SK-N-SH treated with all-trans-retinoic acid at 6 μM for 48 hours (cell line): ENCODE results near the gene FBXL17.

Experiments
- ARNTL ChIP-seq: fragments of 450-650 bp; formaldehyde crosslinking; IDR thresholded peaks from 2 replicates; pipeline ENCODE4 v1.5.0; 2020; ENCODE audit warnings: low read depth, mild to moderate bottlenecking, moderate library complexity, borderline replicate concordance
- CSDC2 ChIP-seq: fragments of 250-450 bp; sonication (Bioruptor Pico); IDR thresholded peaks from 2 replicates; pipeline ENCODE4 v1.5.0; 2020; ENCODE audit warnings: mild to moderate bottlenecking, moderate library complexity
- ESRRG ChIP-seq: fragments of 250-450 bp; sonication (Bioruptor Pico); IDR thresholded peaks from 2 replicates; pipeline ENCODE4 v1.6.1; 2021; ENCODE audit warnings: mild to moderate bottlenecking
- ISL1 ChIP-seq: fragments of 250-450 bp; sonication (Bioruptor Pico); IDR thresholded peaks from 2 replicates; pipeline ENCODE4 v2.1.2; 2022; ENCODE audit warnings: mild to moderate bottlenecking, moderate library complexity
- OSR1 ChIP-seq: fragments of 250-450 bp; sonication (Bioruptor Pico); IDR thresholded peaks from 2 replicates; pipeline ENCODE4 v1.8.0; 2022; ENCODE audit warnings: moderate library complexity, mild to moderate bottlenecking, inconsistent platforms
- SNAI2 ChIP-seq: fragments of 250-450 bp; sonication (Bioruptor Pico); IDR thresholded peaks from 2 replicates; pipeline ENCODE4 v1.5.0; 2020; ENCODE audit warnings: mild to moderate bottlenecking, moderate library complexity
- TCF4 ChIP-seq: fragments of 250-450 bp; sonication (Bioruptor Pico); IDR thresholded peaks from 2 replicates; pipeline ENCODE4 v1.8.0; 2021; ENCODE audit warnings: mild to moderate bottlenecking, moderate library complexity, borderline replicate concordance
- TOX ChIP-seq: fragments of 250-450 bp; sonication (Bioruptor Pico); IDR thresholded peaks from 2 replicates; pipeline ENCODE4 v1.8.0; 2021; ENCODE audit warnings: mild to moderate bottlenecking, moderate library complexity, borderline replicate concordance
- ZFP3 ChIP-seq: fragments of 250-450 bp; sonication (Bioruptor Pico); IDR thresholded peaks from 2 replicates; pipeline ENCODE4 v1.5.0; 2020; ENCODE audit warnings: mild to moderate bottlenecking, moderate library complexity
- ZNF8 ChIP-seq: fragments of 450-650 bp; formaldehyde crosslinking; IDR thresholded peaks from 2 replicates; pipeline ENCODE4 v1.5.0; 2020; ENCODE audit warnings: mild to moderate bottlenecking, moderate library complexity
- TF ChIP-seq, protein P1 (sequence below): fragments of 250-450 bp; sonication (Bioruptor Pico); IDR thresholded peaks from 2 replicates; pipeline ENCODE4 v1.8.0; 2021; ENCODE audit warnings: low read depth, mild to moderate bottlenecking, moderate library complexity, borderline replicate concordance
- TF ChIP-seq, protein P2 (sequence below): fragments of 250-450 bp; sonication (Bioruptor Pico); IDR thresholded peaks from 2 replicates; pipeline ENCODE4 v1.8.0; 2020; ENCODE audit warnings: mild to moderate bottlenecking, moderate library complexity, borderline replicate concordance
- TF ChIP-seq, protein P3 (sequence below): fragments of 250-450 bp; sonication (Bioruptor Pico); IDR thresholded peaks from 2 replicates; pipeline ENCODE4 v1.5.1; 2021; ENCODE audit warnings: mild to moderate bottlenecking, moderate library complexity
- TF ChIP-seq, protein P4 (sequence below): fragments of 250-450 bp; sonication (Bioruptor Pico); IDR thresholded peaks from 2 replicates; pipeline ENCODE4 v1.5.1; 2020; ENCODE audit warnings: low read depth, mild to moderate bottlenecking, moderate library complexity

DNA sequence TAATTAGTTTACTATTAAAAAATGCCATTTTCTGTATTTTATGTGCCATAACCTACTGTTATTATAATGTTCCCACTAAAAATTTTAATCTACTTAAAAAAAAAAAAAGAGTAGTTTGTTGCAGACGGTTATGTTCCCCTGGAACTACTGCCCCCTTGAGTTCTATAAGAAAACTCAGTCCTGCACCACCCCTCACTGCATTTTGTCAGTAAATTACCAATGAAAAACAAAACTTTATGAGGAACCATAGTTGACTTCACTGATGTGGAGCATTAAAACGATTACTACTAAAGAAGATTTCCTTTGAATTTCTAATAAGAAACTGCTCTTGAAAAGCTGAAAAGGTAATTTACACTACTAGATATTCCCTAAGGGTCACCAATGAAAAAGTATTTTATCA lies 288.7 kb downstream of the FBXL17 start:
- TF ChIP-seq ISL1: no peak
- TF ChIP-seq TOX (CRISPR knock-in tag): no peak
- TF ChIP-seq, protein P1, sequence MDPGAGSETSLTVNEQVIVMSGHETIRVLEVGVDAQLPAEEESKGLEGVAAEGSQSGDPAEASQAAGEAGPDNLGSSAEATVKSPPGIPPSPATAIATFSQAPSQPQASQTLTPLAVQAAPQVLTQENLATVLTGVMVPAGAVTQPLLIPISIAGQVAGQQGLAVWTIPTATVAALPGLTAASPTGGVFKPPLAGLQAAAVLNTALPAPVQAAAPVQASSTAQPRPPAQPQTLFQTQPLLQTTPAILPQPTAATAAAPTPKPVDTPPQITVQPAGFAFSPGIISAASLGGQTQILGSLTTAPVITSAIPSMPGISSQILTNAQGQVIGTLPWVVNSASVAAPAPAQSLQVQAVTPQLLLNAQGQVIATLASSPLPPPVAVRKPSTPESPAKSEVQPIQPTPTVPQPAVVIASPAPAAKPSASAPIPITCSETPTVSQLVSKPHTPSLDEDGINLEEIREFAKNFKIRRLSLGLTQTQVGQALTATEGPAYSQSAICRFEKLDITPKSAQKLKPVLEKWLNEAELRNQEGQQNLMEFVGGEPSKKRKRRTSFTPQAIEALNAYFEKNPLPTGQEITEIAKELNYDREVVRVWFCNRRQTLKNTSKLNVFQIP (CRISPR knock-in tag): no peak
- TF ChIP-seq TCF4: no peak
- TF ChIP-seq, protein P2, sequence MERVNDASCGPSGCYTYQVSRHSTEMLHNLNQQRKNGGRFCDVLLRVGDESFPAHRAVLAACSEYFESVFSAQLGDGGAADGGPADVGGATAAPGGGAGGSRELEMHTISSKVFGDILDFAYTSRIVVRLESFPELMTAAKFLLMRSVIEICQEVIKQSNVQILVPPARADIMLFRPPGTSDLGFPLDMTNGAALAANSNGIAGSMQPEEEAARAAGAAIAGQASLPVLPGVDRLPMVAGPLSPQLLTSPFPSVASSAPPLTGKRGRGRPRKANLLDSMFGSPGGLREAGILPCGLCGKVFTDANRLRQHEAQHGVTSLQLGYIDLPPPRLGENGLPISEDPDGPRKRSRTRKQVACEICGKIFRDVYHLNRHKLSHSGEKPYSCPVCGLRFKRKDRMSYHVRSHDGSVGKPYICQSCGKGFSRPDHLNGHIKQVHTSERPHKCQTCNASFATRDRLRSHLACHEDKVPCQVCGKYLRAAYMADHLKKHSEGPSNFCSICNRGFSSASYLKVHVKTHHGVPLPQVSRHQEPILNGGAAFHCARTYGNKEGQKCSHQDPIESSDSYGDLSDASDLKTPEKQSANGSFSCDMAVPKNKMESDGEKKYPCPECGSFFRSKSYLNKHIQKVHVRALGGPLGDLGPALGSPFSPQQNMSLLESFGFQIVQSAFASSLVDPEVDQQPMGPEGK (CRISPR knock-in tag): no peak
- no peak for TF ChIP-seq SNAI2 (CRISPR knock-in tag)
- no peak for TF ChIP-seq OSR1
- no peak for TF ChIP-seq ZFP3 (CRISPR knock-in tag)
- TF ChIP-seq, protein P3, sequence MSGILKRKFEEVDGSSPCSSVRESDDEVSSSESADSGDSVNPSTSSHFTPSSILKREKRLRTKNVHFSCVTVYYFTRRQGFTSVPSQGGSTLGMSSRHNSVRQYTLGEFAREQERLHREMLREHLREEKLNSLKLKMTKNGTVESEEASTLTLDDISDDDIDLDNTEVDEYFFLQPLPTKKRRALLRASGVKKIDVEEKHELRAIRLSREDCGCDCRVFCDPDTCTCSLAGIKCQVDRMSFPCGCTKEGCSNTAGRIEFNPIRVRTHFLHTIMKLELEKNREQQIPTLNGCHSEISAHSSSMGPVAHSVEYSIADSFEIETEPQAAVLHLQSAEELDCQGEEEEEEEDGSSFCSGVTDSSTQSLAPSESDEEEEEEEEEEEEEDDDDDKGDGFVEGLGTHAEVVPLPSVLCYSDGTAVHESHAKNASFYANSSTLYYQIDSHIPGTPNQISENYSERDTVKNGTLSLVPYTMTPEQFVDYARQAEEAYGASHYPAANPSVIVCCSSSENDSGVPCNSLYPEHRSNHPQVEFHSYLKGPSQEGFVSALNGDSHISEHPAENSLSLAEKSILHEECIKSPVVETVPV: no peak
- TF ChIP-seq ZNF8: no peak
- no peak for TF ChIP-seq ESRRG (CRISPR knock-in tag)
- TF ChIP-seq CSDC2 (CRISPR knock-in tag): no peak
- TF ChIP-seq, protein P4, sequence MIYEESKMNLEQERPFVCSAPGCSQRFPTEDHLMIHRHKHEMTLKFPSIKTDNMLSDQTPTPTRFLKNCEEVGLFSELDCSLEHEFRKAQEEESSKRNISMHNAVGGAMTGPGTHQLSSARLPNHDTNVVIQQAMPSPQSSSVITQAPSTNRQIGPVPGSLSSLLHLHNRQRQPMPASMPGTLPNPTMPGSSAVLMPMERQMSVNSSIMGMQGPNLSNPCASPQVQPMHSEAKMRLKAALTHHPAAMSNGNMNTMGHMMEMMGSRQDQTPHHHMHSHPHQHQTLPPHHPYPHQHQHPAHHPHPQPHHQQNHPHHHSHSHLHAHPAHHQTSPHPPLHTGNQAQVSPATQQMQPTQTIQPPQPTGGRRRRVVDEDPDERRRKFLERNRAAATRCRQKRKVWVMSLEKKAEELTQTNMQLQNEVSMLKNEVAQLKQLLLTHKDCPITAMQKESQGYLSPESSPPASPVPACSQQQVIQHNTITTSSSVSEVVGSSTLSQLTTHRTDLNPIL (CRISPR knock-in tag): no peak
- TF ChIP-seq ARNTL (CRISPR knock-in tag): no peak
